Measurements from ENCODE around the gene CIAO3. TPM values are rescaled to one million over a fixed set of nuclear protein-coding genes. Genes with fewer than 3 reads are reported as not detected.

Gene CIAO3
- total RNA-seq, 2 experiments from 2014 or later, result 31.8 to 32.2 TPM

- intact Hi-C loops (cut with micrococcal nuclease), result loop anchor here (5.0 kb wide), 1 partner anchor 94 kb away; no protein-coding TSS in a partner anchor
- Mint-ChIP-seq H3K4me3 (peak overlapping the region; percentile 82), H3K27me3 (no peaks in the 10 kb centered on the region), H3K27ac (peak overlapping the region; percentile 51), H3K36me3 (peaks cover 19% of the 10 kb centered on the region), H3K4me1 (ENCODE audit: low read depth) (peaks cover 38% of the 10 kb centered on the region), H3K9me3 (no peaks in the 10 kb centered on the region)
- ChIA-PET CTCF (interaction anchor here (0.5 to 1.6 kb wide), 6 partner anchors 13 to 322 kb away, joined by 3 to 6 read pairs (median 4); partner anchors contain the start of gene RHOT2), POLR2A (interaction anchor here (0.7 to 2.2 kb wide), 6 partner anchors 9 to 47 kb away, joined by 3 to 12 read pairs (median 4); partner anchors contain the start of gene WDR24)
- peak; percentile 46 for DNase-seq
Measured at GRCh38 chr16:680967-681745, 59.6 kb downstream of the CIAO3 start.

- Mint-ChIP-seq H3K4me1 (ENCODE audit: low read depth) (peaks cover 35% of the 10 kb centered on the region), H3K27ac (no peak overlapping the region), H3K4me3 (peak overlapping the region; percentile 82), H3K27me3 (no peaks in the 10 kb centered on the region), H3K9me3 (no peaks in the 10 kb centered on the region), H3K36me3 (peaks cover 17% of the 10 kb centered on the region)
- ChIA-PET POLR2A (interaction anchor here (0.8 to 2.2 kb wide), 5 partner anchors 9 to 48 kb away, joined by 3 to 12 read pairs (median 5); partner anchors contain the start of gene WDR24), CTCF (interaction anchor here (0.5 to 1.6 kb wide), 6 partner anchors 13 to 323 kb away, joined by 3 to 6 read pairs (median 4); partner anchors contain the start of gene RHOT2)
- no peak for DNase-seq
- intact Hi-C loops (cut with micrococcal nuclease), result loop anchor here (5.0 kb wide), 1 partner anchor 93 kb away; no protein-coding TSS in a partner anchor
Measured at GRCh38 chr16:680625-680945, 60.2 kb downstream of the CIAO3 start.

- intact Hi-C loops (cut with micrococcal nuclease), result loop anchor here (5.0 kb wide), 1 partner anchor 93 kb away; no protein-coding TSS in a partner anchor
- peaks cover 39% of the 10 kb centered on the region for H3K4me1 Mint-ChIP-seq (ENCODE audit: low read depth)
Measured at GRCh38 chr16:679814-680624, 60.8 kb downstream of the CIAO3 start, which contains the start of gene STUB1. Gene STUB1 (plus strand): TSS chr16:680410. CDS start chr16:680526, 116 bp downstream.

More at GRCh38 chr16:679814-680624, 60.8 kb downstream of the CIAO3 start, which contains the start of gene STUB1:
- CTCF ChIA-PET, result interaction anchor here (0.5 to 1.6 kb wide), 5 partner anchors 12 to 323 kb away, joined by 3 to 6 read pairs (median 4); partner anchors contain the start of gene RHOT2
- Mint-ChIP-seq H3K9me3 (no peaks in the 10 kb centered on the region), H3K27me3 (no peaks in the 10 kb centered on the region), H3K4me3 (peak within 1 kb of the TSS; percentile 82), H3K27ac (peak within 1 kb of the TSS; percentile 87), H3K36me3 (peaks cover 17% of the 10 kb centered on the region)
- POLR2A ChIA-PET, result interaction anchor here (0.8 to 2.2 kb wide), 5 partner anchors 10 to 49 kb away, joined by 3 to 12 read pairs (median 5); partner anchors contain the start of gene WDR24
- DNase-seq, result peak; percentile 94

Small RNAs within 50 kb of the gene (microRNA-seq; reads per million reads assigned to microRNA genes)
- gene MIR662 (ENCODE audit: borderline microRNAs expressed, borderline number of aligned reads, borderline replicate concordance), result not detected

Other genes with a start within 250 kb of the CIAO3 start
- 10 to 100 TPM; 69.7 to 76.2 TPM for gene CAPN15, start 213.3 kb downstream of the CIAO3 start, total RNA-seq
- not detected for gene PRR35, start 180.6 kb downstream of the CIAO3 start, total RNA-seq
- under 1 TPM; 0.31 to 0.45 TPM for gene NHLRC4, start 174.0 kb downstream of the CIAO3 start, total RNA-seq
- 10 to 100 TPM; 24.2 to 26.2 TPM for gene PIGQ, start 171.0 kb downstream of the CIAO3 start, total RNA-seq
- 10 to 100 TPM; 10.1 to 10.6 TPM for gene RAB40C, start 150.9 kb downstream of the CIAO3 start, total RNA-seq
- gene WFIKKN1, start 110.0 kb downstream of the CIAO3 start, total RNA-seq, result under 1 TPM; 0.05 to 0.07 TPM
- 100 to 1,000 TPM; 113 to 117 TPM for gene METTL26, start 104.7 kb downstream of the CIAO3 start, total RNA-seq
- gene MCRIP2, start 99.2 kb downstream of the CIAO3 start, total RNA-seq, result 10 to 100 TPM; 41.1 to 44.1 TPM
- gene WDR90, start 91.6 kb downstream of the CIAO3 start, total RNA-seq, result 10 to 100 TPM; 52.8 to 58.2 TPM
- 100 to 1,000 TPM; 112 to 128 TPM for gene RHOT2, start 72.9 kb downstream of the CIAO3 start, total RNA-seq
- gene RHBDL1, start 65.3 kb downstream of the CIAO3 start, total RNA-seq, result under 1 TPM; 0.57 to 0.82 TPM
- gene STUB1, start 60.6 kb downstream of the CIAO3 start, total RNA-seq, result 10 to 100 TPM; 70.9 to 74.9 TPM
- 10 to 100 TPM; 29.8 to 30.3 TPM for gene JMJD8, start 56.7 kb downstream of the CIAO3 start, total RNA-seq
- 10 to 100 TPM; 17.7 to 18.5 TPM for gene WDR24, start 50.6 kb downstream of the CIAO3 start, total RNA-seq
- gene FBXL16, start 35.2 kb downstream of the CIAO3 start, total RNA-seq, result 10 to 100 TPM in 1 of 2 experiments, 1 to 10 TPM in 1; 7.7 to 14.1 TPM
- gene METRN, start 25.9 kb downstream of the CIAO3 start, total RNA-seq, result 10 to 100 TPM; 14.6 to 16.0 TPM
- gene ANTKMT, start 19.9 kb downstream of the CIAO3 start, total RNA-seq, result 10 to 100 TPM; 31.2 to 34.9 TPM
- gene CCDC78, start 14.6 kb downstream of the CIAO3 start, total RNA-seq, result 1 to 10 TPM; 3.3 to 4.2 TPM
- gene HAGHL, start 13.9 kb downstream of the CIAO3 start, total RNA-seq, result 10 to 100 TPM; 14.2 to 15.2 TPM
- not detected for gene MSLN, start 19.7 kb upstream of the CIAO3 start, total RNA-seq
- gene RPUSD1, start 47.4 kb upstream of the CIAO3 start, total RNA-seq, result 10 to 100 TPM; 13.7 to 15.5 TPM
- gene CHTF18, start 47.6 kb upstream of the CIAO3 start, total RNA-seq, result 100 to 1,000 TPM; 101 to 102 TPM
- not detected for gene GNG13, start 59.7 kb upstream of the CIAO3 start, total RNA-seq
- 10 to 100 TPM; 14.4 to 15.4 TPM for gene LMF1, start 230.0 kb upstream of the CIAO3 start, total RNA-seq
- gene SOX8, start 240.8 kb upstream of the CIAO3 start, total RNA-seq, result 1 to 10 TPM; 2.0 to 2.6 TPM

All from activated CD4-positive, alpha-beta memory T cell treated with anti-CD3 and anti-CD28 coated beads for 36 hours (primary cell).